Ishikawa (cell line): ENCODE results near the gene ELAVL1.

Experiments
- CREB1 ChIP-seq: IDR thresholded peaks from 2 replicates; pipeline ENCODE4 v1.6.1; 2012; ENCODE audit warnings: low read depth
- EP300 ChIP-seq: IDR thresholded peaks from 2 replicates; pipeline ENCODE4 v1.6.1; 2012; ENCODE audit warnings: borderline replicate concordance
- MAX ChIP-seq: IDR thresholded peaks from 2 replicates; pipeline ENCODE4 v1.6.1; 2012
- RAD21 ChIP-seq: IDR thresholded peaks from 2 replicates; pipeline ENCODE4 v1.6.1; 2012; ENCODE audit warnings: low read depth
- YY1 ChIP-seq: IDR thresholded peaks from 2 replicates; pipeline ENCODE4 v1.6.1; 2012; ENCODE audit warnings: low read depth
- TF ChIP-seq, protein P1 (sequence below): IDR thresholded peaks from 2 replicates; pipeline ENCODE4 v1.6.1; 2012; ENCODE audit warnings: low read depth, mild to moderate bottlenecking

GRCh38 chr19:7976461-7976860 is 29.0 kb downstream of the ELAVL1 start:
- no peak for TF ChIP-seq CREB1
- no peak for TF ChIP-seq RAD21
- TF ChIP-seq YY1, result no peak
- TF ChIP-seq EP300, result no peak
- TF ChIP-seq MAX, result no peak
- TF ChIP-seq, protein P1, sequence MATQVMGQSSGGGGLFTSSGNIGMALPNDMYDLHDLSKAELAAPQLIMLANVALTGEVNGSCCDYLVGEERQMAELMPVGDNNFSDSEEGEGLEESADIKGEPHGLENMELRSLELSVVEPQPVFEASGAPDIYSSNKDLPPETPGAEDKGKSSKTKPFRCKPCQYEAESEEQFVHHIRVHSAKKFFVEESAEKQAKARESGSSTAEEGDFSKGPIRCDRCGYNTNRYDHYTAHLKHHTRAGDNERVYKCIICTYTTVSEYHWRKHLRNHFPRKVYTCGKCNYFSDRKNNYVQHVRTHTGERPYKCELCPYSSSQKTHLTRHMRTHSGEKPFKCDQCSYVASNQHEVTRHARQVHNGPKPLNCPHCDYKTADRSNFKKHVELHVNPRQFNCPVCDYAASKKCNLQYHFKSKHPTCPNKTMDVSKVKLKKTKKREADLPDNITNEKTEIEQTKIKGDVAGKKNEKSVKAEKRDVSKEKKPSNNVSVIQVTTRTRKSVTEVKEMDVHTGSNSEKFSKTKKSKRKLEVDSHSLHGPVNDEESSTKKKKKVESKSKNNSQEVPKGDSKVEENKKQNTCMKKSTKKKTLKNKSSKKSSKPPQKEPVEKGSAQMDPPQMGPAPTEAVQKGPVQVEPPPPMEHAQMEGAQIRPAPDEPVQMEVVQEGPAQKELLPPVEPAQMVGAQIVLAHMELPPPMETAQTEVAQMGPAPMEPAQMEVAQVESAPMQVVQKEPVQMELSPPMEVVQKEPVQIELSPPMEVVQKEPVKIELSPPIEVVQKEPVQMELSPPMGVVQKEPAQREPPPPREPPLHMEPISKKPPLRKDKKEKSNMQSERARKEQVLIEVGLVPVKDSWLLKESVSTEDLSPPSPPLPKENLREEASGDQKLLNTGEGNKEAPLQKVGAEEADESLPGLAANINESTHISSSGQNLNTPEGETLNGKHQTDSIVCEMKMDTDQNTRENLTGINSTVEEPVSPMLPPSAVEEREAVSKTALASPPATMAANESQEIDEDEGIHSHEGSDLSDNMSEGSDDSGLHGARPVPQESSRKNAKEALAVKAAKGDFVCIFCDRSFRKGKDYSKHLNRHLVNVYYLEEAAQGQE, result no peak
